ENCODE results near the gene ANKDD1A. TPM values are rescaled to one million over a fixed set of nuclear protein-coding genes. Genes with fewer than 3 reads are reported as not detected.

Gene ANKDD1A
- polyA plus RNA-seq, 1 donor from 2014 or later = 7.0 TPM

GRCh38 chr15:64901141-64901540 lies 10.6 kb upstream of the ANKDD1A start:
- Histone ChIP-seq H2AFZ (ENCODE audit: low read depth, low read length) (no peak overlapping the region), H3K9ac (ENCODE audit: low read length) (no peak overlapping the region), H3K36me3 (ENCODE audit: insufficient read depth, low read length) (no peaks in the 10 kb centered on the region), H3K27ac (ENCODE audit: low read length) (no peak overlapping the region), H3K4me3 (ENCODE audit: low read length) (no peak overlapping the region), H3F3A (ENCODE audit: insufficient read depth, low read length, poor library complexity, severe bottlenecking) (no peaks in the 10 kb centered on the region), H3K79me2 (replicated peaks; ENCODE audit: insufficient read depth, low read length) (no peaks in the 10 kb centered on the region), H4K20me1 (ENCODE audit: insufficient read depth) (no peaks in the 10 kb centered on the region), H3K27me3 (ENCODE audit: insufficient read depth, low read depth, low read length) (no peaks in the 10 kb centered on the region), H3K9me2 (ENCODE audit: insufficient read depth, low read length) (no peaks in the 10 kb centered on the region), H3K9me3 (ENCODE audit: low read length) (peaks cover 4% of the 10 kb centered on the region), H3K4me2 (ENCODE audit: low read length) (no peak overlapping the region)
- TF ChIP-seq EZH2 (IDR thresholded peaks at IDR 0.05; ENCODE audit: borderline replicate concordance, insufficient read depth, low read length, poor library complexity, severe bottlenecking) = no peak
- TF ChIP-seq RAD21 (conservative IDR thresholded peaks at IDR 0.05) = no peak
- no peak for TF ChIP-seq POLR2AphosphoS5 (IDR thresholded peaks at IDR 0.05)
- TF ChIP-seq CTCF (IDR thresholded peaks at IDR 0.05; ENCODE audit: poor library complexity, severe bottlenecking) = no peak
- no peak for TF ChIP-seq SMC3 (conservative IDR thresholded peaks at IDR 0.05; ENCODE audit: poor library complexity)
- no peak for TF ChIP-seq EP300 (conservative IDR thresholded peaks at IDR 0.05; ENCODE audit: poor library complexity, severe bottlenecking)

GRCh38 chr15:64901914-64902313 lies 9.8 kb upstream of the ANKDD1A start:
- Histone ChIP-seq H3K9me2 (ENCODE audit: insufficient read depth, low read length) (no peaks in the 10 kb centered on the region), H3F3A (ENCODE audit: insufficient read depth, low read length, poor library complexity, severe bottlenecking) (no peaks in the 10 kb centered on the region), H3K27ac (ENCODE audit: low read length) (no peak overlapping the region), H3K36me3 (ENCODE audit: insufficient read depth, low read length) (no peaks in the 10 kb centered on the region), H3K79me2 (replicated peaks; ENCODE audit: insufficient read depth, low read length) (no peaks in the 10 kb centered on the region), H3K4me3 (ENCODE audit: low read length) (no peak overlapping the region), H3K4me2 (ENCODE audit: low read length) (no peak overlapping the region), H3K9ac (ENCODE audit: low read length) (no peak overlapping the region), H4K20me1 (ENCODE audit: insufficient read depth) (no peaks in the 10 kb centered on the region), H2AFZ (ENCODE audit: low read depth, low read length) (no peak overlapping the region), H3K9me3 (ENCODE audit: low read length) (peaks cover 6% of the 10 kb centered on the region), H3K27me3 (ENCODE audit: insufficient read depth, low read depth, low read length) (no peaks in the 10 kb centered on the region)
- TF ChIP-seq MXI1 (conservative IDR thresholded peaks at IDR 0.05; ENCODE audit: poor library complexity, severe bottlenecking) (no peak), REST (IDR thresholded peaks at IDR 0.05; ENCODE audit: borderline replicate concordance) (no peak), SMC3 (conservative IDR thresholded peaks at IDR 0.05; ENCODE audit: poor library complexity) (no peak), EP300 (conservative IDR thresholded peaks at IDR 0.05; ENCODE audit: poor library complexity, severe bottlenecking) (no peak), CTCF (IDR thresholded peaks at IDR 0.05; ENCODE audit: poor library complexity, severe bottlenecking) (no peak), EZH2 (IDR thresholded peaks at IDR 0.05; ENCODE audit: borderline replicate concordance, insufficient read depth, low read length, poor library complexity, severe bottlenecking) (no peak), RAD21 (conservative IDR thresholded peaks at IDR 0.05) (no peak), POLR2AphosphoS5 (IDR thresholded peaks at IDR 0.05) (no peak), TAF1 (IDR thresholded peaks at IDR 0.05; ENCODE audit: low read depth) (no peak)

Measured in neural cell (in vitro differentiated cells).